HepG2 (cell line): ENCODE measurements around the gene PKD1L1. TPM values are rescaled to one million over a fixed set of nuclear protein-coding genes. Genes with fewer than 3 reads are reported as not detected.

Experiments used
- ATAC-seq: fragments of 200-7000 bp; cut with Tn5 transposase; 3 replicates; pipeline ENCODE4 v1.9.1; 2020; ENCODE audit warnings: mild to moderate bottlenecking, moderate library complexity
- BruUV-seq: library from RNA; stranded (reverse); fragments of 400-500 nt; replicated peaks from 2 replicates; lab custom pipeline; 2021; lab: Mats Ljungman, UMichigan
- CTCF ChIA-PET: fragments of 300-600 bp; formaldehyde crosslinking; extraction: SDS; loops from one replicate; lab custom pipeline; 2021; ENCODE audit warnings: low total read pairs, inconsistent platforms, low intra/inter-chr PET ratio; lab: Yijun Ruan, JAX
- POLR2A ChIA-PET: fragments of 350-600 bp; sonication (Branson Sonifier 250); formaldehyde crosslinking; loops from one replicate; lab custom pipeline; 2020; ENCODE audit warnings: antibody characterized with exemption, inconsistent platforms; lab: Yijun Ruan, JAX
- DNase-seq: peaks from one replicate; pipeline ENCODE4 v3.0.0-alpha.2; 2015; ENCODE audit warnings: low spot score
- FAIRE-seq: peaks from 3 replicates; lab custom pipeline; 2011; peaks lifted over from hg19 to GRCh38; lab: Jason Lieb, UNC
- H2AFZ ChIP-seq: one replicate; pipeline ENCODE4 v1.6.1; 2011; ENCODE audit warnings: low read length, inconsistent platforms
- H3K27ac ChIP-seq: fragments of 300-600 bp; 3 replicates; pipeline ENCODE4 v1.8.0; 2011; ENCODE audit warnings: mixed run types, mild to moderate bottlenecking, mixed read lengths, low read length, inconsistent platforms; ENCODE audit not compliant: insufficient read depth; ENCODE audit errors: extremely low read length
- H3K27me3 ChIP-seq, 2 experiments: fragments of 200-600 bp in 1 of 2; 2 replicates in 1 of 2; 3 replicates in 1 of 2; pipeline versions ENCODE4 v1.6.0 to v1.8.0; 2011; ENCODE audit warnings: low read length in 2 of 2, mild to moderate bottlenecking in 2 of 2, moderate library complexity in 2 of 2, inconsistent platforms in 1 of 2; ENCODE audit not compliant: insufficient read depth in 2 of 2, control insufficient read depth in 1 of 2
- H3K36me3 ChIP-seq, 2 experiments: fragments of 200-600 bp in 1 of 2; replicated peaks in 1 of 2; 2 replicates in 1 of 2; 3 replicates in 1 of 2; pipeline versions ENCODE4 v1.5.1 to v1.8.0; 2011; ENCODE audit warnings: low read length in 2 of 2, inconsistent platforms in 1 of 2; ENCODE audit not compliant: insufficient read depth in 2 of 2, control insufficient read depth in 1 of 2
- H3K4me1 ChIP-seq: 2 replicates; pipeline ENCODE4 v1.5.1; 2012; ENCODE audit warnings: low read length, inconsistent platforms; ENCODE audit not compliant: insufficient read depth
- H3K4me2 ChIP-seq: 2 replicates; pipeline ENCODE4 v1.6.0; 2011; ENCODE audit warnings: low read depth, low read length, inconsistent platforms
- H3K4me3 ChIP-seq, 3 experiments: fragments of 200-600 bp in 1 of 3; sonication (generic), shearing (Covaris generic) in 1 of 3; replicated peaks in 1 of 3; 2 replicates each; pipeline ENCODE4 v1.5.1; 2011 to 2016; ENCODE audit warnings: low read length in 3 of 3, inconsistent platforms in 2 of 3, low read depth in 2 of 3, mild to moderate bottlenecking in 2 of 3, control low read depth in 1 of 3, mixed read lengths in 1 of 3; ENCODE audit not compliant: insufficient read depth in 1 of 3
- H3K79me2 ChIP-seq: one replicate; pipeline ENCODE4 v1.6.1; 2011; ENCODE audit warnings: low read length, inconsistent platforms; ENCODE audit not compliant: insufficient read depth
- H3K9ac ChIP-seq: 2 replicates; pipeline ENCODE4 v1.6.0; 2011; ENCODE audit warnings: mild to moderate bottlenecking, low read depth, low read length, inconsistent platforms; ENCODE audit not compliant: insufficient read depth
- H3K9me3 ChIP-seq: 2 replicates; pipeline ENCODE4 v1.5.1; 2012; ENCODE audit warnings: mild to moderate bottlenecking, low read length
- H4K20me1 ChIP-seq: 2 replicates; pipeline ENCODE4 v1.6.0; 2011; ENCODE audit warnings: inconsistent platforms, mild to moderate bottlenecking, low read length, moderate library complexity; ENCODE audit not compliant: insufficient read depth
- ARID2 ChIP-seq: sonication (generic); formaldehyde crosslinking; IDR thresholded peaks from 2 replicates; pipeline ENCODE4 v1.8.1; 2022; ENCODE audit warnings: mild to moderate bottlenecking, missing genetic modification reagents, borderline replicate concordance
- BORCS8-MEF2B ChIP-seq: sonication (generic); formaldehyde crosslinking; IDR thresholded peaks from 2 replicates; pipeline ENCODE4 v1.8.0; 2022; ENCODE audit warnings: mild to moderate bottlenecking, missing genetic modification reagents
- EEA1 ChIP-seq: sonication (generic); formaldehyde crosslinking; IDR thresholded peaks from 2 replicates; pipeline ENCODE4 v1.5.1; 2020; ENCODE audit warnings: mild to moderate bottlenecking, missing genetic modification reagents, borderline replicate concordance
- FOXP1 ChIP-seq, 2 experiments: fragments of 450-650 bp in 1 of 2; IDR thresholded peaks; 2 replicates each; pipeline ENCODE4 v1.6.1; 2017 to 2018; ENCODE audit warnings: antibody characterized with exemption in 1 of 2
- MAFF ChIP-seq: IDR thresholded peaks from 2 replicates; pipeline ENCODE4 v1.6.1; 2011; ENCODE audit warnings: low read depth, low read length, improper control_type of control experiment
- MAFK ChIP-seq, 2 experiments: IDR thresholded peaks in 1 of 2; conservative IDR thresholded peaks in 1 of 2; 2 replicates each; pipeline ENCODE4 v1.6.1; 2011; ENCODE audit warnings: improper control_type of control experiment in 2 of 2, low read length in 2 of 2
- MXD3 ChIP-seq: IDR thresholded peaks from 2 replicates; pipeline ENCODE4 v1.6.1; 2016; ENCODE audit warnings: mild to moderate bottlenecking, missing biosample characterization, missing genetic modification reagents
- SIN3B ChIP-seq: fragments of 150-350 bp; IDR thresholded peaks from 2 replicates; pipeline ENCODE4 v1.6.1; 2014; ENCODE audit warnings: low read length
- SP5 ChIP-seq: IDR thresholded peaks from 2 replicates; pipeline ENCODE4 v1.6.1; 2016; ENCODE audit warnings: low read depth, borderline replicate concordance
- ZFYVE20 ChIP-seq: sonication (generic); formaldehyde crosslinking; IDR thresholded peaks from 2 replicates; pipeline ENCODE4 v1.8.0; 2023; ENCODE audit warnings: low read depth, mild to moderate bottlenecking, moderate library complexity, missing genetic modification reagents, borderline replicate concordance
- ZNF34 ChIP-seq: sonication (generic); formaldehyde crosslinking; IDR thresholded peaks from 2 replicates; pipeline ENCODE4 v1.4.0; 2020; ENCODE audit warnings: mild to moderate bottlenecking, missing genetic modification reagents, borderline replicate concordance
- ZNF768 ChIP-seq: sonication (generic); formaldehyde crosslinking; IDR thresholded peaks from 2 replicates; pipeline ENCODE4 v1.4.0; 2020; ENCODE audit warnings: missing genetic modification reagents
- WGBS: methylation state at CpG from one replicate; pipeline ENCODE4 v1.1.6; 2017; ENCODE audit warnings: low lambda C conversion rate; 5-methylcytosine and 5-hydroxymethylcytosine counted together
- in situ Hi-C: cut with HindIII; loops from 2 replicates; pipeline ENCODE4 v1.10.0; 2017; ENCODE audit warnings: low pct_unique_long_range_greater_than_20kb; ENCODE audit not compliant: extremely low pct_ligation_motif_present
- intact Hi-C: fragments of 100-400 bp; cut with micrococcal nuclease; formaldehyde crosslinking; loops from one replicate; pipeline ENCODE4 v1.10.0; 2022; ENCODE audit not compliant: unreplicated experiment
- polyA plus RNA-seq, 8 experiments: library from polyadenylated mRNA; depleted of rRNA in 3 of 8; stranded (reverse) in 7 of 8; unstranded in 1 of 8; fragments of >200 nt; fragmentation: Illumina TruSeq in 4 of 8; extraction: Trizol in 4 of 8; gene quantifications; 2 replicates each; pipeline versions ENCODE4 v1.2.1 to v1.2.3, GENCODE V29; 2011 to 2016; ENCODE audit warnings: low read depth in 4 of 8, missing spikeins in 1 of 8, mixed read lengths in 1 of 8; ENCODE audit not compliant: insufficient read depth in 1 of 8
- total RNA-seq, 5 experiments: library from RNA; depleted of rRNA; stranded (reverse); fragments of >200 nt; fragmentation: Illumina TruSeq; extraction: Trizol; gene quantifications; 2 replicates each; pipeline ENCODE4 v1.2.3, GENCODE V29; 2016; ENCODE audit warnings: low read depth in 1 of 5

The PKD1L1 gene
- total and polyA plus RNA-seq, 2 of the 13 experiments (the other 11 are each of a cell fraction or from before 2014, with no cell fraction given): 0.01 TPM; not detected in 1

- H3K27ac ChIP-seq: no peak overlapping the region
- ATAC-seq: no peak
- no peaks in the 10 kb centered on the region for H3K36me3 ChIP-seq
- peaks cover 9 to 60% of the 10 kb centered on the region in 2 experiments; a peak in 4 of 5 replicates for H3K27me3 ChIP-seq
- no peaks in the 10 kb centered on the region for H3K79me2 ChIP-seq
- ChIA-PET POLR2A (no interaction called here), CTCF (no interaction called here)
- in situ Hi-C loops (no loop called here), intact Hi-C loops (no loop called here)
- no peaks in the 10 kb centered on the region for H3K9me3 ChIP-seq
- TF ChIP-seq EEA1 (no peak), FOXP1 (IDR thresholded peaks at IDR 0.05) (no peak), FOXP1 (CRISPR knock-in tag; IDR thresholded peaks at IDR 0.05) (no peak), MAFK (conservative IDR thresholded peaks at IDR 0.05 in 1 of 2, IDR thresholded peaks at IDR 0.05 in 1 of 2; ENCODE audit: low read length in 2 of 2) (peak; percentile 90 to 91), MAFF (peak; percentile 80), SP5 (CRISPR knock-in tag) (no peak), ARID2 (no peak), ZFYVE20 (CRISPR knock-in tag) (no peak), ZNF34 (CRISPR knock-in tag) (no peak), BORCS8-MEF2B (CRISPR knock-in tag) (no peak), MXD3 (CRISPR knock-in tag) (no peak), ZNF768 (peak; percentile 90), SIN3B (no peak)
- no peak overlapping the region for H3K4me2 ChIP-seq
- 39% methylated on average over 16 of the region's 18 CpGs for WGBS
- no peak for FAIRE-seq
- no peak overlapping the region for H2AFZ ChIP-seq
- H3K4me3 ChIP-seq: no peak overlapping the region
- no peak for DNase-seq
- H3K4me1 ChIP-seq: no peaks in the 10 kb centered on the region
- BruUV-seq: no TSS peak
- no peaks in the 10 kb centered on the region for H4K20me1 ChIP-seq
- H3K9ac ChIP-seq: no peak overlapping the region
Measured at GRCh38 chr7:47888371-47889265, 59.6 kb downstream of the PKD1L1 start.
